ENCODE results near the gene ZSCAN23.

- TF ChIP-seq CTCF (conservative IDR thresholded peaks at IDR 0.05; ENCODE audit: low read depth, low read length): no peak
- TF ChIP-seq EZH2 (IDR thresholded peaks at IDR 0.05; ENCODE audit: borderline replicate concordance, low read depth, low read length, poor library complexity, severe bottlenecking): no peak
These were observed at the start of gene ZSCAN23 for GRCh38 chr6:28443112-28443773.
